GM18909 (cell line): ENCODE measurements around the gene GPR176.

Experiments used
- ATAC-seq: cut with Tn5 transposase; IDR thresholded peaks from one replicate; pipeline ENCODE4 v1.9.1; 2021; ENCODE audit warnings: mild to moderate bottlenecking; ENCODE audit not compliant: unreplicated experiment, poor library complexity

GPR176 gene

DNA sequence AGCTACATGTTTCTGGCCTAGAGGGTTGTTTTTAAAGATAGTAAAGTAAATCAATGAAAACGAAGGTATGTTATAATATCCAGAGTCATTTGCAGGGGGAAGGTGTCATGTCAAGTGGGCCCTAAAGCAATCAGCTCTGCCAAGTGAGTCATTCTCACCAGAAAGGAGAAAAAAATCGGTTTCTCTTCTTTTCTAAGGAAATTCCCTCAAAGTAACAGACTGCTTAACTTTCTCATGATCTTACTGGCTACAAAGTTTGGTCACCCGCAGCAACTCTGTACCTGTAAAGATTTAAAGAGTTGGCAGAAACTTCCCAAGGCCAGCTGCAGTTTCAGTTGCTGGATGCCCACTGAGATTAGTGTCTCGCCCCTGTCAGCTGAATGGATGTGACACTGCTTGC lies 132.0 kb downstream of the GPR176 start:
- ATAC-seq, result no peak

- ATAC-seq, result no peak
Measured at GRCh38 chr15:39787479-39787878, 132.6 kb downstream of the GPR176 start.

DNA sequence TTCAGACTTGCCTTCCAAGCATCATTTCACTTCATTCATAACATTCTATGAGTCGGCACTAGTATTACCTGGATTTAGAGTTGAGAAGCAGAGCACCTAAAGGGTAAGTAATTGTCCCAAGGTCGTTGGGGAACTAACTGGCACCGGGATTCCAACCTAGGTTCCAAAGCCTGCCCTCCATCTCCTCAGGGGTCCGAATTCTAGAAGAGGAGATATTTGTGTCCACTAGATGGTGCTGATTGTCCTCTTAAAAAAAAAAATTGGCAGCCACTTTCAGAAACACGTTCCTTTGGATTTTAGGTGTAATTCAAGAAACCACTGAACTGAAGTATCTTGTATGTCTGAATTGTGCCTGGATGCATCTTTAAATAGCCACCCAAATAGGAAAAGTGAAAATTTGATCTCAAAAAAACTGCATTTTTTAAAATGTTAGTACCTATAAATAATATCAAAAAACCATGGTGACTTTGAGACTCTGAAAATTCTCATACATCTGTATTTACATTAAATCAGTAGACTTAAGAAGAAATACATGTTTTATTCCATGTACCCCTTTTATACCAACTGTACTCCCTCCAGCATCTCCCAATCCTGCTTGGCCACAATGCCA lies 133.5 kb downstream of the GPR176 start:
- ATAC-seq, result no peak

- ATAC-seq, result no peak
Measured at GRCh38 chr15:39785841-39786240, 134.2 kb downstream of the GPR176 start.

- ATAC-seq, result no peak
Measured at GRCh38 chr15:39785139-39785538, 134.9 kb downstream of the GPR176 start.

DNA sequence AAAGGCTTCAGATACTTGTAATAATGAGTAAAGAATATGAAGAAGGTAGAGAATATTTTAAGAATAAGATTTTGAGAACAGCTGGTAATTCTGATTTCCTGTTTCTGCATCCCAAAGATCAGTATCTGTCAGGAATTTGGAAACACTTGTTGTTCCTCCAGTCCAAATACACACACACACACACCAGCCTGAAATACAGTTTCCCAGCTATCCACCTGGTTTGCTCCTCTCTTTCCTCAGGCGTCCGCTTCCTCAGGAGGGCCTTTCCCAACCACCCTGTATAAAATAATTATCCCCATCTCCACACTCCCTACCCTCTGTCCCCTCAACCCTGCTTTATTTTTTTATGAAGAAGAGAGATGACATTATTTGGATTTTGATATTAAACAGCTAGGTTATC lies 135.4 kb downstream of the GPR176 start:
- no peak for ATAC-seq

DNA sequence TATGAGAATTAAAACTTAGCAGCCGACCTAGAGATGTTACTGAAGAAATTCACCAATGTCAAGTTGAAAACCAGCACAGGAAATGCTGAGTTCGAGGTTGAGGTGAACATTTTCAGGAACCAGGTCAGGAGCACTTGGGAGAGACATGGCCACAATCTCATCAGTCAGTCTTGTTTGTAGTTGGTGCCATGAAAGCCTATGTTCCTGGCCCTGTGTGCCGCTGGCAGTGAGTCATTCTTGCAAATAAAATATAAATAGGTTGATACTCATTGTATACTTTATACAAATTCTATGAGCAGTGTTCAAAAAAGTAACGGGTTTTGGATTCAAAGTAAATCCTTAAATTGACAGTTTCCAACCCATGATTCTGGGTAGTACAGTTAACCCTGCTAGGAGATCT lies 135.9 kb downstream of the GPR176 start:
- ATAC-seq, result no peak

GRCh38 chr15:39783244-39783820 lies 136.7 kb downstream of the GPR176 start:
- ATAC-seq, result no peak

DNA sequence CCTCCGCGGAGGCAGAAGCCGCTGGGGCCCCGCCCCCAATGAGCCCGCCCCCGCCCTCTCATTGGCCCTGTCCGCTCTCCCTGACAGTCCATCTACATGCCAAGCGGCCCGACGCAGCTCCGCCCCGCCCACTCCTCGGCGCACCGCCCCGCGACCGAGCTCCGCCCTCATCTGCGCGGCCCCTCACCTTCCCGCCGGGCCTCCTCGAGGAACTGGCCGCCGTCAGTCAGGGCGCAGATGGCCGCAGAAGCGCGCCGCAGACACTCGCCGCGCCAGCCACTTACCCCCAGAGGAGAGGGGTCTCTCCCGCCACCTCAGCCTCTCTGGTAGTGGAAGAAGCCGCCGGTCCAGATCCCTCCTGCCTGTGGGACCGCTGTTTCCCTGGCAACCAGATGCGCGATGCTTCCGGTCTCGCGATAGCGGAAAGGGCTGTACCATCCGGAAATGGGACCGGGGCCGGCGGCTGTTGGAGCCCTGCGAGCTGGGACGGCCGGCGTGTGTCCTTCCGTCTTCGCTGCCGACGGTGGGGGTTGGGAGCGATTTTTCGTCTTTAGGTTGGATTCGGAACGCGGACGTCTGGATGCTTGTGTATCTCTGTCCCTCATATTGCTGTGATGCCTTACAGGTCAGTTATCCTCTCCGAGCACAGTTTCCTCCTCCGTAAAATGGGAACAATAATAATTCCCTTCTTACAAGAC lies 137.5 kb downstream of the GPR176 start, which contains the start of gene FSIP1:
Gene FSIP1, minus strand, starts transcription at position 401 of the 698 bp plus-strand sequence. CDS start 6,317 bp downstream, outside the sequence.
- ATAC-seq, result peak; percentile 97

DNA sequence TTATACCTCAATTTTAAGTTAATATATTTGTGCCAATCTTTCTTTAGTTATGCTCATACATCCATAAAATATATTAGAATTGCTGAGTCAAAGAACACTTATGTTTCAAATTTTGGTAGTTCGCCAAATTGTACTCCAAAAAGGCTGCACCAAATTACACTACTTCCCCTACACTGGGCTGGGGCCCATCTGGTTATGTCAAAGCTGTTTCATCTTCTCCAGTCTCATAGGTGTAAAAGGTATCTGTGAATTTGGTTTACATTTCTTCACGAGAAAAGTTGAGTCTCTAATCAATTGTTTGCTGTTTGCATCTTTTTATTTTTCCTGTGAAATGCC lies 138.1 kb downstream of the GPR176 start:
- ATAC-seq, result no peak

DNA sequence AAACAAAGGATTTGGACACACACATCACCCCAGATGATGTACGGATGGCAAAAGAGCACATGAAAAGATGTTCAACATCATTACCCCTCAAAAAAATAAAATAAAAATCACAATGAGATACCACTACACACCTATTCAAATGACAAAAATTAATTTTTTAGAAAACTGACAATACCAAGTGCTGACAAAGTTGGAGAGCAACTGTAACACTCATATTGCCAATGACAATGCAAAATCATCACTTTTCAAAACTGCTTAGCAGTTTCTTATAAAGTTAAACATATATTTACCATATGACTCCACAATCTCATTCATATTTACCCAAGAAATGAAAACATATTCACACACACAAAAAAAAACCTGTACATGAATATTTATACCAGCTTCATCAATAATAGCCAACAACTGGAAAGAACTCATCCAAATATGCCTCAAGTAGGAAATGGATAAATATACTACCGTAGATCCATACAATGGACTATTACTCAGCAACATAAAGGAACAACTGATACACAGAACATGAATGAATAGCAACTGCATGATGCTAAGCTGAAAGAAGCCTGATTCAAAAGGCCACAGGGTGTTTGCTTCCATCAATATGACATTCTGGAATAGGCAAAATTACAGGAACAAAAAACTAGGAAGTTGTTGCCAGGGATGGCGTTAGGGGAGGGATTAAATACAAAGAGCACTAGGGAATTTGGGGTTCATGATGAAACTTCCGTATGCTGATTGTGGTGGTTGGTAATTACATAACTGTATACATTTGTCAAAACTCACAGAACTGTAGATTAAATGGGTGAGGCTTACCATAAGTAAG lies 138.7 kb downstream of the GPR176 start:
- ATAC-seq, result no peak

- ATAC-seq, result no peak
Measured at GRCh38 chr15:39778021-39778420, 142.0 kb downstream of the GPR176 start.

DNA sequence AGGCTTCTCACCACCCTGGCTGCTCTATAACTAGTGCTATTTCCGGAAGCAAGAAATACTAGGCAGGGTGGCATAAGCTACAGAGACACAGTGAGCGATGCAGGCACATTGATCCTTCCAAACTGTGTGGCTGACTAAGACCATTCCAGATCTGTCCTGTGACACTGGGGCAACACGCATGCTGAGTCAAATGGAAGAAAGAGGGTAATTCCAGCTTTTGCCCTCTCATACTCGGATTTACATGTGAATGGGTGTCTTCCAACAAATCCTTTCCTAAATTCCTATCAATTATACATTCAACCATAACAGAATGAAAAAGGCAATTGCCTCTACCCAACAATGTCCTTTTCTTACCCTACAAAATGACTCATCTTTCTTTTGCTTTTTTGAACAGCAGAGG lies 142.6 kb downstream of the GPR176 start:
- no peak for ATAC-seq

GRCh38 chr15:39776068-39776467 lies 144.0 kb downstream of the GPR176 start:
- ATAC-seq, result no peak

DNA sequence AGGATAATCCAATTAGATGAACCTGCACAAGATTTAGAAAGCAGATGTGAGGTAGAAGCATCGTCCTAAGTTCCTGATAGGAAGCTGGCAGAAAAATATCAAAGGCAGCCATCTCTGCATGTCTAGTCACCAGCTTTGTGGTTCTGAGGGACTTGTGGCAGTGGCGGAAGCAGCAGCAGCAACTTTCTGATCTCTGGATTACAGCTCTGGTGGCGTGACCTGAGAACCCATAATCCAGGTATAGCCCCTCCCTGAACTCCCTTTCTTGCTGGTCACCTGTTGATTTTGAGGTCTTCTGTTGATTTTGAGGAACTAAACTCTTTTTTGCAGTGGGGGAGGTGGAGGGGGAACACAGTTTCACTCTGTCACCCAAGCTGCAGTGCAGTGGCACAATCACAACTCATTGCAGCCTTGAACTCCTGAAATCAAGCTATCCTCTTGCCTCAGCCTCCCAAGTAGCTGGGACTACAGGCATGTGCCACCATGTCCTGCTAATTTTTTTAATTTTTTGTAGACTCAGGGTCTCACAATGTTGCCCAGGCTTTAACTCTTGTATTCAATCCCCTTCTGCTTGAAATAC lies 145.3 kb downstream of the GPR176 start:
- ATAC-seq, result peak; percentile 65

- ATAC-seq, result no peak
Measured at GRCh38 chr15:39770748-39771689, 149.0 kb downstream of the GPR176 start.

DNA sequence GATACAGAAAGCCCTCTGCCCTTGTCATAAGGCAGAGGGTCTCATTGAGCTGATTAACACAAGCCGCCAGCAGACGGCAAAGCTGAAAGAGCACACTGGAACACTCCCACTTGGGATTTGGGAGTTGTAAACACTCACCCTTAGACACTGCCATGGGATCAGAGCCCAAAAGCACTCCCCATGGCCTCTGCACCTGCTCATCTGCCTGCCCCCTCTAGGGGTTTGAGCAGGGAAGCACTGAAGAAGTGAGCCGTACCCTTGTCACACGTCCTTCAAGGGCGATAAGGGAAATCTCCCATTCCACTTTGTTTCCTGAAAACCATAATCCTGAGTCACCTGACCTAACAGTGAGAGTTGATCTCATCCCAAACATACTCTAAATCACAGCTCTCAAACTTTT lies 152.1 kb downstream of the GPR176 start:
- no peak for ATAC-seq

DNA sequence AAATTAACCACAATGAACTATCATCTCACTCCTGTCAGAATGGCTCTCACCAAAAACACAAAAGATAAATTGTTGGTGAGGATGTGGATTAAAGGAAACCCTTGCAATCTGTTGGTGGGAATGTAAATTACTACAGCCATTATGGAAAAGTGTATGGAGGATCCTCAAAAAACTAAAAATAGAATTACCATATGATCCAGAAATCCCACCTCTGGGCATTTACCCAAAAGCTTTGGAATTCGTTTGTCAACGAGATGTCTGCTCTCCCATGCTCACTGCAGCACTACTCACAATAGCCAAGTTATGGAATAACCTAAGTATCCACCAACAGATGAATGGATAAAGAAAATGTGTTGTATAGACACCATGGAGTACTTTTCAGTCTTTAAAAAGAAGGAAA lies 159.1 kb downstream of the GPR176 start:
- no peak for ATAC-seq

GRCh38 chr15:39756806-39757522 lies 163.1 kb downstream of the GPR176 start:
- no peak for ATAC-seq
